C4-2B (cell line): ENCODE data around the gene SETD2.
"Not testable (repeated sequence)": the region's sequence is repeated elsewhere in the genome, so short reads cannot be mapped to it uniquely, and the experiment has no call there.

ENCODE experiments used
- H3K27ac ChIP-seq: fragments of 450-650 bp; 2 replicates; pipeline ENCODE4 v1.5.1; 2017
- CTCF ChIP-seq: fragments of 450-650 bp; conservative IDR thresholded peaks from 2 replicates; pipeline ENCODE4 v1.5.1; 2017; ENCODE audit warnings: mild to moderate bottlenecking
- ZFX ChIP-seq: fragments of 450-650 bp; IDR thresholded peaks from 2 replicates; pipeline ENCODE4 v1.6.1; 2017

Gene SETD2

GRCh38 chr3:47143068-47143467, 20.8 kb downstream of the SETD2 start:
- no peak overlapping the region for H3K27ac ChIP-seq
- TF ChIP-seq ZFX (no peak), CTCF (no peak)

GRCh38 chr3:47142536-47142935, 21.4 kb downstream of the SETD2 start:
- H3K27ac ChIP-seq: not testable (repeated sequence)

- H3K27ac ChIP-seq: not testable (repeated sequence)
Measured at GRCh38 chr3:47140973-47141461, 22.9 kb downstream of the SETD2 start.

GRCh38 chr3:47140553-47140952, 23.4 kb downstream of the SETD2 start:
- H3K27ac ChIP-seq: not testable (repeated sequence)

- no peak for TF ChIP-seq ZFX
- TF ChIP-seq CTCF: no peak
- no peak overlapping the region for H3K27ac ChIP-seq
Measured at GRCh38 chr3:47134311-47134710, 29.6 kb downstream of the SETD2 start.

GRCh38 chr3:47133641-47134040, 30.3 kb downstream of the SETD2 start:
- no peak overlapping the region for H3K27ac ChIP-seq

GRCh38 chr3:47130557-47130956, 33.4 kb downstream of the SETD2 start:
- H3K27ac ChIP-seq: no peak overlapping the region
- TF ChIP-seq CTCF (no peak), ZFX (no peak)

More at GRCh38 chr3:47133641-47134040, 30.3 kb downstream of the SETD2 start:
- TF ChIP-seq CTCF: no peak
- TF ChIP-seq ZFX: no peak

- TF ChIP-seq CTCF: no peak
- TF ChIP-seq ZFX: no peak
- no peak overlapping the region for H3K27ac ChIP-seq
Measured at GRCh38 chr3:47128137-47128536, 35.8 kb downstream of the SETD2 start.

GRCh38 chr3:47123857-47124256, 40.1 kb downstream of the SETD2 start:
- no peak overlapping the region for H3K27ac ChIP-seq
- TF ChIP-seq CTCF (no peak), ZFX (no peak)
